GM12875 (cell line): Measurements from ENCODE around the gene CYP27C1.
"Not testable (repeated sequence)": the region's sequence is repeated elsewhere in the genome, so short reads cannot be mapped to it uniquely, and the experiment has no call there.

Source experiments
- H3K4me3 ChIP-seq: one replicate; pipeline ENCODE4 v1.5.1; 2011; ENCODE audit warnings: low read depth, low read length, control low read depth
- TF ChIP-seq, protein P1 (sequence below): IDR thresholded peaks from 2 replicates; pipeline ENCODE4 v1.5.1; 2011; ENCODE audit warnings: low read depth, mild to moderate bottlenecking, control low read depth, inconsistent platforms, low read length, moderate library complexity, borderline replicate concordance; ENCODE audit not compliant: insufficient read depth

The CYP27C1 gene

DNA sequence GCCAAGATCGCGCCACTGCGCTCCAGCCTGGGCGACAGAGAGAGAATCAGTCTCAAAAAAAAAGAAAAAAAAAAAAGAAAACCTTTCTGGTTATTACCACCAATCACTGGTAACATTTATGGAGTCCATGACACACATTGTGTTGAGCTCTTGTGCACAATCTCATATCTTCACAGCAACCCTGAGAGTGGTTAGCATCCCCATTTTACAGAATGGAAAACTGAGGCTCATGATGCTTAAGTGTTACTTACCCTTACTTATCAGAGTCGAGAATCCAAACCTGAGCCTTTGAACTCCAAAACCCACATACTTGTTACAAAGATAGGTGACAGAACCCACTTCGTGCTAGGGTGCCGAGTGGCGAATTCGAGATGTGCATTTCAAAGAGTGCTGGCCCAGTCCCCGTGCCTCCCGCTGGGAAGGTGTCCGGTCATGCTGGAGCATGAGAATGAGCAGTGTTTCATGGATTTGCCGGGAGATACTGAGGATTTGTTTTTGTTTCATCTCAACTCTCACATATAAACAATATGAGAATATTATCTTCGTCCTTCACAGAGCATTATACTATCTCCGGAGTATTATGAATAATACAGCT is 50.9 kb downstream of the CYP27C1 start:
- H3K4me3 ChIP-seq = no peak overlapping the region

DNA sequence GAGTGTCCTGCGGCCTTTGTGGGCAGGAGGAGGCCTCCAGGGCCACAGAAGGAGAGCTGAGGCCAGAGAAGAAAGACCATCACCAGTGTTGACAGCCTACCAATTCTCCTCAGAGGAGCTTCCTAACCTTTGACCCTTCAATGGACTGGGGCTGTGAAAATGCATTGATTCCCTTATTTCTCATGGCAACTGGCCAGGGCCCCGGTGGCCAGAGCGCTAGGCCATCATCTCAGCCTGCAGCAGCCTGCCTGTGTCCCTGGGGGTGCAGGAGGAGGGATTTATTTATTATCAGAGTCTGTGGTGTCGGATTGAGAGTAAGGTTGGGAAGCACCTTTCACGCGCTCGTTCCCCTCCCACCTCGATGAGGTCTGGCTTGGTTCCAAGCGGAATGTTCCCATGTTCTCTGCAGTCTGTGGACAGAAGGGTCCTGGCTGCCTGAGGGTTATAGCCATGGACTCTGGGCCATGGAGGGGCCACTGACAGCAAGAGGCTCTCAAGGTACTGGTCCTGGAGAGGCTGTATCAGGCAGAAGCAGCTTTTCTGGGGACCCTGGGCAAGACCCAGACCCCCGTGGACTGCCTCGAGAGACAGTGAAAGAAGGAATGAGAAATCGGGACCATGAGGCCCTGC is 53.8 kb downstream of the CYP27C1 start:
- no peak overlapping the region for H3K4me3 ChIP-seq
- TF ChIP-seq, protein P1, sequence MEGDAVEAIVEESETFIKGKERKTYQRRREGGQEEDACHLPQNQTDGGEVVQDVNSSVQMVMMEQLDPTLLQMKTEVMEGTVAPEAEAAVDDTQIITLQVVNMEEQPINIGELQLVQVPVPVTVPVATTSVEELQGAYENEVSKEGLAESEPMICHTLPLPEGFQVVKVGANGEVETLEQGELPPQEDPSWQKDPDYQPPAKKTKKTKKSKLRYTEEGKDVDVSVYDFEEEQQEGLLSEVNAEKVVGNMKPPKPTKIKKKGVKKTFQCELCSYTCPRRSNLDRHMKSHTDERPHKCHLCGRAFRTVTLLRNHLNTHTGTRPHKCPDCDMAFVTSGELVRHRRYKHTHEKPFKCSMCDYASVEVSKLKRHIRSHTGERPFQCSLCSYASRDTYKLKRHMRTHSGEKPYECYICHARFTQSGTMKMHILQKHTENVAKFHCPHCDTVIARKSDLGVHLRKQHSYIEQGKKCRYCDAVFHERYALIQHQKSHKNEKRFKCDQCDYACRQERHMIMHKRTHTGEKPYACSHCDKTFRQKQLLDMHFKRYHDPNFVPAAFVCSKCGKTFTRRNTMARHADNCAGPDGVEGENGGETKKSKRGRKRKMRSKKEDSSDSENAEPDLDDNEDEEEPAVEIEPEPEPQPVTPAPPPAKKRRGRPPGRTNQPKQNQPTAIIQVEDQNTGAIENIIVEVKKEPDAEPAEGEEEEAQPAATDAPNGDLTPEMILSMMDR = no peak

More for the DNA sequence above, 50.9 kb downstream of the CYP27C1 start:
- TF ChIP-seq, protein P1 = no peak

DNA sequence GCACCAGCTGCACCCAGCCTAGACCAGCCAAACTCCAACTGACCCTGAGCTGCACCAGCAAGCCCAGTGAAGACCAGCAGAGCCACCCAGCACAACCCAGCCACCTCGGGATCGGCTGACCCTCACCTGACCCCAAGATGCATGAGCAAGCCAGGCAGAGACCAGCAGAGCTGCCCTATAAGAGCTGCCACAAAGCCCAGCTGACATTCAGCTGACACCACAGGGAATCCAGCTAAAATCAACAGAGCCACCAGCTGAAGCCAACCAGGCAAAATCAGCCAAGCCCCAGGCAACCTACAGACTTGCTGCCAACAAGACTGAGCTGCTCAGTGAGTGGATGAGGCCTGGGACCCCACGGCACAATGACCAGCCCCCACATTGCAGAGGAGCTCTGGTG is 54.6 kb downstream of the CYP27C1 start:
- no peak overlapping the region for H3K4me3 ChIP-seq
- TF ChIP-seq, protein P1 = no peak

DNA sequence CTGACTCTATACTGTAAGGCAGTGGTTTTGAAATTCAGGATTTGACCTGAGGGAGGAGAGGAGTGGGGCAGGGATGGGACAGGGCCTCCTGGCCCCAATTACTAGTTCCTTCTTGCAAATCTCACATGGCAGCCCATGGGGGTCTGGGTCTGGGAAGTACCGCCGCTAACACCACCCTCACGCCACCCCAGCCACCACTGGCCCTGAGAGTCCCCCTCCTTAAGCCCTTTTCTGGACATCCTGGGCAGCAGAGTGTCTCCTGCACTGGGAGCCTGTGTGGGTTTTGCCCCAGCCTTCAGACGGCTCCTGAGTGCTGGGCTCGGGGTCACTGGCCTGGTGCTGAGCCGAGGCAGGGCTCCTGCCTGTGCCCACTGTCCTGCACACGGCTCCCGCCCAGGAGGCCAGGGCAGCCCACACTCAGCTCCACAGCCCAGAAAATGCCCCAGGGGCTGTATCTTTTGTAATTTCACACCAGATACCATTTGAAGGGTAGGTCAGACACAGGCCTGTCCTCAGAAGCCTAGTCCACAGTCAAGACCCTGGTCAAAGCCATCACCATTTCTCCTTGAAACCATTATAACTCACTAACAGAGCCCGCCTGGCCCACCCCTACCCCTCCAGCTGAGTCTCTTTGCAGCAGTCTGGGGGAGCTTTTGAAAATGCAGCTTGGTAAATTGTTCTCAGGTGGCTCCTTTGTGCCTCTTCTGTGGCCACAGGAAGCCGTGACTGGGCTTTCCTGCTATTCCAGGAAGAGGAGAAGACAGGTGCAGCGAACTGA is 55.1 kb downstream of the CYP27C1 start:
- TF ChIP-seq, protein P1 = no peak
- no peak overlapping the region for H3K4me3 ChIP-seq

DNA sequence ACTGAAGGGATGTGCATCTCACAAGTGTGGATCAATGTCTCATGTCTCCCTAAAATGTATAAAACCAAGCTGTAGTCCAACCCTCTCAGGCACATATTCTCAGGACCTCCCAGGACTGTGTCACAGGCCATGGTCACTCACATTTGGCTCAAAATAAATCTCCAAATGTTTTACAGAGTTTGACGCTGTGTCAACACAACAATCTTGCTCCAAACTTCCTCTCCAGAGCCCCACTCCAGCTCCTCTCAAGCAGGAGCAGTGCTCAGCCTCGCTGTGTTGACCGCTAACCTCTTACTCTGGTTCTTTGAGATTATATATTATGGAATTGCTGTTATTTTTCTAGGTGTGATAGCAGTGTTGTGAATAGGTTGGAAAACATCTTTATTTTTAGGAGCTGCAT is 56.2 kb downstream of the CYP27C1 start:
- TF ChIP-seq, protein P1 = no peak
- no peak overlapping the region for H3K4me3 ChIP-seq

DNA sequence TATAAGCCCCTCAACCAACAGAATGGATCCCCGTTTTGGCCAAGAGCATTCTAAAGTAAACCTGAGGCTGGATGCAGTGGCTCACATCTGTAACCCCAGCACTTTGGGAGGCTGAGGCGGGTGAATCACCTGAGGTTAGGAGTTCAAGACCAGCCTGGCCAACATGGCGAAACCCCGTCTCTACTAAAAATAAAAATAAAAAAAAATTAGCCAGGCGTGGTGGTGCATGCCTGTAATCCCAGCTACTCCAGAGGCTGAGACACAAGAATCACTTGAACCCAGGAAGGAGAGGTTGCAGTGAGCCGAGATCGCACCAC is 57.1 kb downstream of the CYP27C1 start:
- H3K4me3 ChIP-seq = not testable (repeated sequence)

DNA sequence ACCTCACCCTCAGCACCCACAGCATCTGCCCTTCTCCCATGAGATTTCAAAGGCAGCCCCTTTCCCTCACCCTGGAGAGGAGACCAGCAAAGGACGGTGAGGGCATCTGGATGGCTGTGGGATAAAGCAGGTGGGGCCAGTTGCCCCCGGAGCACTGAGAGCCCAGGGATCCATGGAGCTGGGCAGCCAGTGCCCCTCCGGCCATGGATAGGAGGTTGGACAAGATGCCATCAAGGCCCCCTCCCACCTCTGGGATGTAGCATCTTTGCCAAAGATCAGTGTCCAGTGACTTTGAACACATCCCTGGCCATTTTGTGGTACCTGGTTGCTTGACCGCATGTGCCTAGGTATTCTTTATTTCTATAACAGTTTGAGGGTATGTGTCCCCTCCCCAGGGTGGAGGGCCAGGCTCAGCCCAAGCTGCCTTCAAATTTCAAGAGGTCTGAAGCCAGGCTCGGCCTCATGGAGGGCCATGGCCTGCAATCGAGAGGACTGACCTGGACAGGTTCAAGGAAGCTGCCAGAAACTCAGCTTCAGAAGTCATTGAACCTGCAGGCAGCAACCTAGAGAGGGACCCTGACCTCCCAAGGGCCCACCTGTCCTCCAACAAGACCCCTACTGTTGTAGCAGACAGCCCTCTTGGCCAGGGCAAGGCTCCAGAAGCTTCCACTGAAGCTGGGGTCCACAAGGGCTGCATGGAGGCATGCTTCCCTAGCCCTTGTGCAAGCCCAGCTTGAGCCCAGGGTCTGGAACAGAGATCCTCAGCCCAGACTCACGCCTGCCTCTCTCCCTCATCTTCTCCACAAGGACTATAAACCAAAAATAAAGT is 57.6 kb downstream of the CYP27C1 start:
- TF ChIP-seq, protein P1 = no peak
- H3K4me3 ChIP-seq = no peak overlapping the region
